ENCODE data around the gene SYCE3.
"Not testable (repeated sequence)": the region's sequence is repeated elsewhere in the genome, so short reads cannot be mapped to it uniquely, and the experiment has no call there.

Gene SYCE3

DNA sequence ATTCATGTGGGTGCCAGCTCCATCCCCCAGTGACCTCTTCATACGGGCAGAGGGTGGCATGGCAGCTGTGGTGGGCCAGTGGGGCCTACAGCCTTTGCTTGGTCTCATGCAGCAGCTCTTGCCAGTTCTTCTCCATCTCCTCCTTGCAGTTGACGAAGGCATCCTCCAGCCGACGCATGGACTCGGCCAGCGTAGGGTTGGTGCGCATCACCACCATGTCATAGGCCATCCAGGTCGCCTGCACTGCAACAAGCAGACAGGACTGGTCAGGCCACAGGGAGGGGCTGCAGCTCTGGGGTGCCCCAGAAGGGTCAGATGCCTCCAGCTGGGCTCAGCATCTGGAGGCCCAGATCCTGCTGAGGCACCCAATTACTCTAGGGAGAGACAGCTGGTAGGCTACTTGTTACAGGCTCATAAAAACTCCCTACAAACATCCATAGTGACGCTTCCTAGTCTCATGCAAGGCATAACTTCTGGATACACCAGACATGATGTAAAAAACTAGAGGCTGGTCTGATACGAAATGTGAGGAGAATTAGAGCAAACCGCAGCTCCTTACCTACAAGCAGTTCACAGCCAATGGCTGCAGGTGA lies 11.5 kb downstream of the SYCE3 start:
- no peak for DNase-seq (ENCODE audit: low spot score)

DNA sequence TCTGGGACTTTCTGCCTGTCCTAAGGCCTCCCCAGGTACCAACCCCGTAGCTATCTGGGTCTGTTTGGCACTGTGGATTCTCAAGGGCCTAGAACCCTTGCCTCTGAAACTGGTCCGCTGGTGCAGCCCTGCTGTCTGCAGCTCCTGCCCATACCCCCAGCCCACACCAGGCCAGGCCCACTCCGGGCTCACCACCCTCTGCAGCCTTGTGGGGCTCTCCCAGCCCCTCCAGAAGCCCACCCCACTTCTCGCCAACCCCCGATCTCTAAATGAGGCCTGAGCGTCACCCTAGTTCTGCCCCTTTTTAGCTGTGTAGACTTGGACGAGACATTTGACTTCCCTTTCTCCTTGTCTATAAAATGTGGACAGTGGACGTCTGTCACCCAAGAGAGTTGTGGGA lies 12.3 kb downstream of the SYCE3 start:
- DNase-seq (ENCODE audit: low spot score) = no peak

DNA sequence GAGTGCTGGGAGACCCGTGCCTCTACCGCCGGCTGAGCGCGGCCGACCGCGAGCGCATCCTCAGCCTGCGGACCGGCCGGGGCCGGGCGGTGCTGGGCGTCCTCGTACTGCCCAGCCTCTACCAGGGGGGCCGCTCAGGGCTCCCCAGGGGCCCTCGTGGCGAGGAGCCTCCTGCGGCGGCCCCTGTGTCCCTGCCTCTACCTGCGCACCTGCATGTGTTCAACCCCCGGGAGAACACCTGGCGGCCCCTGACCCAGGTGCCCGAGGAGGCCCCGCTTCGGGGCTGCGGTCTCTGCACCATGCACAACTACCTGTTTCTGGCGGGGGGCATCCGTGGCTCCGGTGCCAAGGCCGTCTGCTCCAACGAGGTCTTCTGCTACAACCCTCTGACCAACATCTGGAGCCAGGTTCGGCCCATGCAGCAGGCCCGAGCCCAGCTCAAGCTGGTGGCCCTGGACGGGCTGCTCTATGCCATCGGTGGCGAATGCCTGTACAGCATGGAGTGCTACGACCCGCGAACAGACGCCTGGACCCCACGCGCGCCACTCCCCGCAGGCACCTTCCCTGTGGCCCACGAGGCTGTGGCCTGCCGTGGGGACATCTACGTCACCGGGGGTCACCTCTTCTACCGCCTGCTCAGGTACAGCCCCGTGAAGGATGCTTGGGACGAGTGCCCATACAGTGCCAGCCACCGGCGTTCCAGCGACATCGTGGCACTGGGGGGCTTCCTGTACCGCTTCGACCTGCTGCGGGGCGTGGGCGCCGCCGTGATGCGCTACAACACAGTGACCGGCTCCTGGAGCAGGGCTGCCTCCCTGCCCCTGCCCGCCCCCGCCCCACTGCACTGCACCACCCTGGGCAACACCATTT lies 13.6 kb downstream of the SYCE3 start:
- no peak for DNase-seq (ENCODE audit: low spot score)

DNA sequence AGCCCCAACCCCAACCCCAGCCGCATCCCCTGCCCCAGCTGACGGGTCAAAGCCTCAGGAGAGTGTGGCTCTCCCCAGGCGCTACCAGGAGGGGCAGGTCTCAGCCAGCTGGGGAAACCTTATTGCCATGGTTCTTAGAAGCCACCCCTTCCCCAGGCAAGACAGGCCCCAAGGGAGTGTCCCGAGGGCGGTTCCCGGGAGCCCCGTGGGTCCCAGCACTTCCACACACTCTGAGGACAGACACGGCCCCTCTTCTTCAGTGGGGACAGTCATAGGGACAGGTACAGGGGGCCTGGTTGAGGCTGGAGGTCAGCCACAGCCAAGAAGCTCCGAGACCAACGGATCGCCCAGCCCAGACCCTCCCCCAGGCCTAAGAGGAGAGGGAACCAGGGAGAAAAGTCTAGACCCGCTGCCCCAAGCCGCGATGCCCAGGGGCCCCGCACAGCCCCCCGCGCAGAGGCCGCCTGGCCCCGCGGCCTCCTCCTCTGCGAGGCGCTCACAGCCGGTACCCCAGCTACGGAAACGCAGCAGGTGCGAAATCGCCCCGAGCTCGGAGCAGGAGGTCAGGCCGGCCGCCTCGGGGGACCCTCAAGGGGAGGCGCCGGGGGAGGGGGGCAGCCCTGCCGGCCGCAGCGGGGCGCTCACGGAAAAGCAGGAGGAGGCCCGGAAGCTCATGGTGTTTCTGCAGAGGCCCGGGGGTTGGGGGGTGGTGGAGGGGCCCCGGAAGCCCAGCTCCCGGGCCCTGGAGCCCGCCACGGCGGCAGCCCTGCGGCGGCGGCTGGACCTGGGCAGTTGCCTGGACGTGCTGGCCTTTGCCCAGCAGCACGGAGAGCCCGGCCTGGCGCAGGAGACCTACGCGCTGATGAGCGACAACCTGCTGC lies 14.4 kb downstream of the SYCE3 start:
- DNase-seq (ENCODE audit: low spot score) = no peak

DNA sequence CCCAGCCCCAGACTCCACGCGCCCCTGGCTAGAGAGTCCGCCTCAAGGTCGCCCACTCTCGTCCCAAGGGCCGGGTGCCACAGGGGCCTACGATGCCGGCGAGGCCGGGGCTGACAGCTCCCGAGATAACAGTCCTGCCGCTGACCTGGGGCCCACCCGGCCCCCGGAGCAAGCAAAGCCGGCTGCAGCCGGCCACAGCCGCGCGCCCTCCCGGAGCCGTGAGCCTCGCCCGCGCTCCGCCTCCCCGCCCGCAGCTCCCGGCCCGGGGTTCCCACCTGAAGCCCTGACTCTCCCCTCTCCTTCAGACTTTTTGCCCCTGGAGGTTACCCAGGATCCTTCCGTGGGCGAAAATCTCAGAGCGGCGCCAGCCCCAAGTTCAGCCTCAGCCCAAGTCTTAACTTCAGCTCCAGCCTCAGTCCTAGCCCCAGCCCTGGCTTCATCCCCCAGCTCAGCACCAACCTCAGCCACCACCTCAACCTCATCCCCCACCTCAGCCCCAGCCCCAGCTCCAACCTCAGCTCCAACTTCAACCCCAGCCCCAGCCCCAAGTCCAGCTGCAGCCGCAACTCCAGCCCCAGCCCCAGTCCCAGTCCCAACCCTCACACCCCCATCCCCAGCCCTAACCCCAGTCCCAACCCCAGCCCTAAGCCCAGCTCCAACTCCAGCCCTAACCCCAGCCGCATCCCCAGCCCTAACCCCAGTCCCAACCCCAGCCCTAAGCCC lies 15.3 kb downstream of the SYCE3 start:
- DNase-seq (ENCODE audit: low spot score) = no peak

DNA sequence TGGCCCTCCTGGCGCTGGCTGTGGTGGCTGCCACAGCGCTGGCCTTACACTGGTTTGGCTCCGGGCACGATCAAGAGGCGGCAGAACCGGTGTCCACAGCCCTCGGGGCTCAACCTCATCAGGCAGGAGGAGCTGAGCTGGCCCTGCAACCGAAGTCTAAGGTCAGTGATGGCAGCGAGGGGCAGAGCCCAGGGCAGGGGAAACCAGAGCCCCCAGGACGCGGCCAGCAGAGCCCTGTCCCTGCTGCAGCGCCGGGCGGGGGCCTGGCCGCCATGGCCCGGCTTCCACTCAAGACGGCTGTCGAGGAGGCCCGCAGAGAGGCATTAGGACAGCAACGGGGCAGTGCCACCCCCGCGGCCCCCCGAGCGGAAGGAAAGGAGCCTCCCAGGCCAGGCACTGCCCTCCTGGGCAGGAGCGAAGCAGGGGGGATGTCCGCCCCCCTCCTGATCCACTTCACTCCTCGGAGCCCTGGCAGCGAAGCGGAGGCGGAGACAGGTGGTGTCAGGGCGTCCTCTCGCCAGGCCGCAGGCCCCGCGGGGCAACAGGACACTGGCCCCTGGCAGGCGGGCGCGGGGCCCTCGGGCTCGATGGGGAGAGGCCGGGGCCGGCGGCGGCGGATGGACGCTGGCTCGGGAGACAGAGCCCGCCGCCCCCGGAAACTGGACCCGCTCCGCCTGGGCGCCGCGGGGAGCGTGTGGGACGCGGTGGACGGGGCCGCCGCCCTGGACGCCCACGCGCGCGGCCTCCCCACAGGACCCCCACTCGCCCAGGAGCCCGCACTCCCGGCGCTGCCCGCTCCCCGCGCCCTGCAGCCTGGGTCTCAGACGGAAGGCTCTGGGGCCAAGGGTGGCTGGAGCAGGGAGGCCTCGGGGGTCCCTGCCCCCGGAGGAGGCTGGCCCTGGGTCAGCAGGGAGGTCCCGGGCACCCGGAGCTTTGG lies 16.1 kb downstream of the SYCE3 start:
- DNase-seq (ENCODE audit: low spot score) = no peak

DNA sequence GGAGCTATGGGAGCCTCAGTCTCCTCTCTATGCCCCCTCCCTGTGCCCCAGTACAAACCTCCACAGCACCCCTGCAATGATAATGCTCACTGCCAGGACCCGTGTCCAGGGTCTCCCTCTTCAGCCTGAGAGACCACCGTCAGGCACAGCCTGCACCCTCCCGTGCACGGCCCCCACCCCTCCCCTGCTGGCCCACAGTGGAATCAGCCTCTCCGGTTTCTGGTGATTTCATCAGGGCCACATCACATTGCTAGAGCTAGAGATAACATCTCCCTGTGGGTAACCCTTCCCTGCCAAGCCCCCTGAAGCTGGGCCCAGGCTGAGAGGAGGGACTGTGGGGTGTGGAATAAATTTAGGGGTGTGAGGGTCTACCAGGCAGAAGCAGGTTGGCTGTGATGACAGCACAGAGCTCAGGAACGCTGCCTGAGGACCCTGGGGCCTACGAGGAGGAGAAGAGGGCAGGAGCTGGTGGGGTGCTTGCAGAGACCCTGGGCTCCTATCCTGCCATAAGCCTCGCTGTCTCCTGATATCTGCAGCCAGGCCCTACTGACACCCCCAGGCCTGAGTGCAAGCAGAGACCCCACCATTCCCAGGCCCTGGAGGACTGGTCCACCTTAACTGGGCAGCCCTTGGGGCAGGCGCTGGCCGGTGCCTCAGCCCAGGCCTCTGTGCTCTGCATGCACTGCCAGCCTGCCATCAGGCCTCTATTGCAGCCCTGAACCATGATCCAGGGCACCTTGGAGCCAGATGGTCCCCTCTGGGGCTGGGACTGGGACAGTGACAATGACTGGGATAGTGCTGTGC lies 17.0 kb downstream of the SYCE3 start, which contains the start of gene KLHDC7B:
TSS of gene KLHDC7B (plus strand) at position 378 of the 804 bp plus-strand sequence. CDS start at position 723, 345 bp downstream.
- no peak for DNase-seq (ENCODE audit: low spot score)

DNA sequence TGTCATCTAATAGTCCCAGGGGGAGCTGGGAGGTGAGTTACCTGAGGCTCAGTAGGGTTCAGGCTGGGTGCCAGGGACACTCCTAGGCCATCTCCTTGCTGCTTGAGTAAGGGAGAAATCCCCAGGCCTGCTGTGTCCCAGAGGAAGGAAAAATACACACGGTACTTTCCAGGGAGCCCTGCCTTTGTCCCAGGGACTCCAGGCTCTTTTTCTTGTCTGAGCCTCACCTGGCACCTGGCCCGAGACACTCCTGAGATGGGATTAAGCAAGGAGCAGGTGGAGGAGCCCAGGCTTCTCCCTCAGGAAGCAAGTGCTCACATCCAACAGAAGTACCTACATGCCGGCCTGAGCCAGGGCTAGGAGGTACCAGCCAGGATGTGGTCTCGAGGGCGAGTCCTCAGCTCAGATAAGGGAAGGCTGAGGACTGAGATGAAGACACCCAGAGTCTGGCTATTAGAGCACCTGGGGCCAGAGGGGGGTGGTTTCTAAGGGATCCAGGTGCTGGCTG lies 17.9 kb downstream of the SYCE3 start:
- no peak for DNase-seq (ENCODE audit: low spot score)

DNA sequence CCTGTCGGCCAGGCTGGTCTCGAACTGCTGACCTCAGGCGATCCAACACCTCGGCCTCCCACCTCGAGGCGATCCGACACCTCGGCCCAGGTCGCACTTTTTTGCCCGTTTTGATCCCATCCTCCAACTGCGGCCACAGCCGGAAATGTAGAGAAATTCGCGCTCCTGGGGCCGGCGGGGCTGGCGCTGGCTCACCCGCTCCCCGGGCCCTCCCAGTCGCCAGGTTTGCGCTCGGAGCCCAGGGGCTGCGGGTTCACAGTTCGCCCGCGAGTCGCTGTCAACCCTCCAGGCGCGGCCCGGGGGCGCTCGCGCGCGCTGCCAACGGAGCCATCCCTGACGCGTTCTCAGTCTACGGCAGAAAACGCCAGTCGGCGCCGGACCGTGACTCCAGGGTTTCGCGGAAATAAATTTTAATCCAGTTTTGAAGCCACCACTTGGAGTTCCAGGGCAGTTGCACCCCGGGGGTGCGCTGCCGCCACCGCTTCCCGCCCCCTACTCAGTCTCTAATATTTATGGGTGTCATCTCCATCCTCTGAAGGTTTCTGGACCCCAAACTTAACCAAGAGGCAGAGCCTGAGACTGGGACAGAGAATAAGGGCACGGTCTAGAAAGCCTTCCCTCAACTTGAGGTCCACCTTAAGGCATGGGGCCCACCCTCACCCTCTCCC lies 18.5 kb downstream of the SYCE3 start:
- peak; percentile 68 for DNase-seq (ENCODE audit: low spot score)

DNA sequence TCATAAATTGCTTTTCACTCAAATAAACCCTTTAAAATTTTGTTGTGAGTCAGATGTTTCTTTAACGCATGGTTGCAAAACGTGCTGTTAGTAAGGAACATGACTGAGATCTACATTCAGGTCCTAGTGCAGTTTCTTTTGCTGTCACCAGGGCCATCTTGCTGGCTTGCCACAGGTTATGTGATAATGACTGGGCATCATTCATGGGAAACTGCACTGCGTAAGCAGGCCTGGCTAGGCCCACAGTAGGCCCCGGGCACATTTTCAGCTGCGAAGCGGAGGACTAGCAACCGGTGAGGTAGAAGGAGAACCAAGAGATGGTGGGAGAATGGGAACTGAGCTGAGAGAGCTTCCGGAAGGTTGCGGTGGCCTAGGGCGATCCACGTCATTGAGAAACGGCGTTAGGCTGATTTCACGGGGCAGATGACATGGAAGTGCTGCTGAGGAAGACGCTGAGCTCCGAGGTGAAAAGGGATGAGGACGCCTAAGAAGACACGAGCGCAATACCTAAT lies 20.2 kb downstream of the SYCE3 start:
- DNase-seq (ENCODE audit: low spot score) = no peak

DNA sequence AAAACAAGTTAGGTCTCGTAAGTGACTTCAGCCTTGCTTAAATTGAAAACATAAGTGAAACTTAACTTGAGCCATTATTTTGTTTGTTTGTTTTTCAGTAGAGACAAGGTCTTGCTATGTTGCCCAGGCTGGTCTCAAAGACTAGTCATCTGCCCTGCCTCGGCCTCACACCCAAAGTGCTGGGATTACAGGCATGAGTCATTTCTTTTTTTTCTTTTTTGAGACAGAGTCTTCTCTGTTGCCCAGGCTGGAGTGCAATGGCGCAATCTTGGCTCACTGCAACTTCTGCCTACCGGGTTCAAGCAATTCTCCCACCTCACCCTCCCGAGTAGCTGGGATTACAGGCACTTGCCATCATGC lies 21.1 kb downstream of the SYCE3 start:
- not testable (repeated sequence) for DNase-seq (ENCODE audit: low spot score)

DNA sequence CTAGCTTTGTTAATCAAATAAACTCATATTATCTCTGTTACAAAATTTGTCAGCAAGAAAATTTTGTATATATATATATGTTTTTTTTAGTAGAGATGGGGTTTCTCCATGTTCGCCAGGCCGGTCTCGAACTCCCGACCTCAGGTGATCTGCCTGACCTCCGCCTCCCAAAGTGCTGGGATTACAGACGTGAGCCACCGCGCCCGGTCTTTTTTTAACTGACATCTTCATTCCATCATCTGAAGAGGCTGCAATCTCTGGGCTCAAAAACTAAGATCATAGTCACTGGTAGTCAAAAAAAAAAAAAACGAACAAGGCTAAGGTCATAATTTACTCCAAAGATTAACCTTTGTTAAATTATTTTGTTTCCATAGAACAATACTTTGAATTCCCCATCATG lies 22.3 kb downstream of the SYCE3 start:
- DNase-seq (ENCODE audit: low spot score) = no peak

DNA sequence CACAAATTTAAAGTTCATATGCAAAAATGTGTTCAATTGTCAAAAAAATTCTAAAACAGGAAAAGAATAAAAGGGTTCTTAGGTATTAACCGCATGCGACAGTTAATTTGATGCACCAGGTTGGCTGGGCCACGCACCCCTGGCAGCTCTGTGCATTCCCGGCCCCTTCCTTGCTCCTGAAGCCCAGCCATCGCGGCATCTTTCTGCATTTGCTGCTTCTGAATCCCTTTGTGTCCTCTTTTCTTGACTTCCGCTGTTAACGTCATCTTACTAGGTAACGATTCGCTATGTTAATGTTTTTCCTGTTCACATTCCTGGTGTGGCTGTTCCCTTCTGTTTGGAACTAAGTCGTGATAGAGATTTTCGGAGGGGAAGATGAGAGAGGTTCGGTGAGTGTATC lies 25.0 kb downstream of the SYCE3 start:
- no peak for DNase-seq (ENCODE audit: low spot score)

DNA sequence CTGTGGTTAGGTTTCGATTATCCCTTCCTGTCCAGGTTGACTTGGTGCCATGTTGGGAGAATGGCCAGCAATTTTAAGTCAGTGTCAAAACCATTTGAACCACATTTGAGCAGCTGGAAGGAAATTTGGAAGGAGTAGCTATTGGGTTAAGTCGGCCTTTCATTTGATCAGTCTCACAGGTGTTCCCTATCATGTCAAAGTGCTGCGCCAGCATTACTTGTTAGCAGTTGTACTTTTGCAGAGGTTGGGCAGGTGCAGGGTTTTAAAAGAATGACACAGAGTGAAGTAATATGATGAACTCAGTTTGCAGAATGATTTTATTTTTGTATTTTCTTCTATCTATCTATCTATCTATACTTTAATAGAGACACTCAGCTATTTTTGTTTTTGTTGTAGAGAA lies 26.5 kb downstream of the SYCE3 start:
- DNase-seq (ENCODE audit: low spot score) = no peak

DNA sequence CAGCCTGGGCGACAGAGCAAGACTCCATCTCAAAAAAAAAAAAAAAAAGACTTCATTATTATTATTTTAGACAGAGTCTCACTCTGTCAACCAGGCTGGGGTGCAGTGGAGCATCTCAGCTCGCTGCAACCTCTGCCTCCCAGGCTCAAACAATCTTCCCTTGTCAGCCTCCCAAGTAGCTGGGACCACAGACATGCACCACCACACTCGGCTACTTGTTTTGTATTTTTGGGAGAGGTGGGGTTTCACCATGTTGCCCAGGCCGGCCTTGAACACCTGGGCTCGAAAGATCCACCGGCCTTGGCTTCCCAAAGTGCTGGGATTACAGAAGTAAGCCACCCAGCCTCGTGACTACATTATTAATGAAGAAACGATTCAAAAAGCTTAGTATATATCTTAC lies 27.6 kb downstream of the SYCE3 start:
- no peak for DNase-seq (ENCODE audit: low spot score)

DNA sequence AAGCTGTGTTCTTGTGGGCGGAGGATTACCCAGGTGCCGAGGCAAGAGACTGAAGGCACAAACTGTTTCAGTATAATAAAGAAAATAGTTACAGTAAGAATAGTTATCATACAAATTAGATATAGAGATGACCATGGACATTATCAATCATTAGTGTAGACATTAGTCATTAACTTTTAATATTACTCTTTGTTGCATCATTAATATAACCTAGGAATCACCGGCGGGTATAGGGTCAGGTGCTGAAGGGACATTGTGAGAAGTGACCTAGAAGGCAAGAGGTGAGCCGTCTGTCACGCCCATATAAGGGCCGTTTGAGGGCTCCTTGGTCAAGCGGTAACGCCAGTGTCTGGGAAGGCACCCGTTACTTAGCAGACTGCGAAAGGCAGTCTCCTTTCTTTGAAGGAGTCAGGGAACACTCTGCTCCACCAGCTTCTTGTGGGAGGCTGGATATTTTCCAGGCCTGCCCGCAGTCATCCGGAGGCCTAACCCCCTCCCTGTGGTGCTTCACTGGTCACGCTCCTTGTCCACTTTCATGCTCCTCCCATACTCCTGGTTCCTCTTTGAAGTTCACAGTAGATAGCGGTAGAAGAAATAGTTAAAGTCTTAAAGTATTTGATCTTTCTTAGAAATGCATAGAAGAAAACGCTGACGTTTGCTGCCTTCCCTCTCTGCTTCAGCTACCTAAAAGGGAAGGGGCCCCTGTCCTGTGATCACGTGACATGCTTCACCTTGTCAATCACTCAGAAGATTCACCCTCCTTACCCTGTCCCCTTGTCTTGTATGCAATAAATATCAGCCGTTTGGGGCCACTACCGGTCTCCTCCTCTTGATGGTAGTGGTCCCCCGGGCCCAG lies 28.6 kb downstream of the SYCE3 start:
- not testable (repeated sequence) for DNase-seq (ENCODE audit: low spot score)

All from SK-N-DZ (cell line).